SK-N-SH (cell line): ENCODE measurements around the gene GPD2. TPM values are rescaled to one million over a fixed set of nuclear protein-coding genes. Genes with fewer than 3 reads are reported as not detected.

ENCODE experiments used
- CTCF ChIA-PET: fragments of 300-600, 350-600 bp; formaldehyde crosslinking; extraction: SDS; loops from one replicate; lab custom pipeline; 2021; lab: Yijun Ruan, JAX
- POLR2A ChIA-PET: fragments of 350-600 bp; sonication (Branson Sonifier 250); formaldehyde crosslinking; extraction: SDS; loops from one replicate; lab custom pipeline; 2020; ENCODE audit warnings: antibody characterized with exemption, inconsistent platforms; lab: Yijun Ruan, JAX
- DNase-seq: peaks from one replicate; pipeline ENCODE4 v3.0.0; 2012
- H2AFZ ChIP-seq: fragments of 200-600 bp; sonication (generic); 2 replicates; pipeline ENCODE4 v1.8.1; 2016; ENCODE audit warnings: antibody characterized with exemption, mild to moderate bottlenecking, low read depth
- H3F3A ChIP-seq: fragments of 200-600 bp; sonication (generic); replicated peaks from 2 replicates; pipeline ENCODE3; 2016; ENCODE audit warnings: antibody characterized with exemption, mild to moderate bottlenecking; ENCODE audit not compliant: insufficient read depth
- H3K27ac ChIP-seq, 2 experiments: fragments of 200-500 bp in 1 of 2; fragments of 200-600 bp in 1 of 2; sonication (Bioruptor generic) in 1 of 2; sonication (generic), shearing (Covaris generic) in 1 of 2; 2 replicates each; pipeline versions ENCODE4 v1.5.1 to v1.6.1; 2014 to 2016; ENCODE audit warnings: low read depth in 2 of 2, inconsistent platforms in 1 of 2, low read length in 1 of 2, mild to moderate bottlenecking in 1 of 2, mixed read lengths in 1 of 2
- H3K27me3 ChIP-seq: fragments of 200-600 bp; sonication (generic), shearing (Covaris generic); 2 replicates; pipeline ENCODE4 v1.6.1; 2016; ENCODE audit warnings: mixed run types; ENCODE audit not compliant: insufficient read depth
- H3K36me3 ChIP-seq, 2 experiments: fragments of 200-500 bp in 1 of 2; fragments of 200-600 bp in 1 of 2; sonication (Bioruptor generic) in 1 of 2; sonication (generic) in 1 of 2; replicated peaks in 1 of 2; 2 replicates each; pipeline versions ENCODE3 to v1.5.1; 2014 to 2016; ENCODE audit warnings: low read length in 1 of 2, mild to moderate bottlenecking in 1 of 2; ENCODE audit not compliant: insufficient read depth in 2 of 2, control insufficient read depth in 1 of 2
- H3K4me1 ChIP-seq, 2 experiments: fragments of 200-500 bp in 1 of 2; fragments of 200-600 bp in 1 of 2; sonication (Bioruptor generic) in 1 of 2; sonication (generic), shearing (Covaris generic) in 1 of 2; 2 replicates each; pipeline versions ENCODE4 v1.5.1 to v1.6.1; 2014 to 2016; ENCODE audit warnings: low read depth in 1 of 2, low read length in 1 of 2, mixed run types in 1 of 2; ENCODE audit not compliant: insufficient read depth in 2 of 2, control insufficient read depth in 1 of 2
- H3K4me2 ChIP-seq: fragments of 200-600 bp; sonication (generic), shearing (Covaris generic); 2 replicates; pipeline ENCODE4 v1.6.1; 2017; ENCODE audit warnings: mixed run types
- H3K4me3 ChIP-seq, 2 experiments: fragments of 200-500 bp in 1 of 2; fragments of 200-600 bp in 1 of 2; sonication (Bioruptor generic) in 1 of 2; sonication (generic), shearing (Covaris generic) in 1 of 2; 2 replicates each; pipeline versions ENCODE4 v1.5.1 to v1.8.1; 2014 to 2016; ENCODE audit warnings: low read depth in 2 of 2, inconsistent platforms in 1 of 2, low read length in 1 of 2, mild to moderate bottlenecking in 1 of 2, mixed read lengths in 1 of 2, moderate library complexity in 1 of 2
- H3K79me2 ChIP-seq: fragments of 200-600 bp; sonication (generic); 2 replicates; pipeline ENCODE4 v1.8.1; 2017; ENCODE audit warnings: mild to moderate bottlenecking; ENCODE audit not compliant: insufficient read depth
- H3K9ac ChIP-seq: fragments of 200-600 bp; sonication (generic); 2 replicates; pipeline ENCODE4 v1.6.1; 2017; ENCODE audit warnings: mixed run types
- H3K9me2 ChIP-seq: fragments of 200-600 bp; sonication (generic); 2 replicates; pipeline ENCODE4 v1.6.1; 2017; ENCODE audit warnings: mixed run types
- H3K9me3 ChIP-seq: fragments of 200-600 bp; sonication (generic); 2 replicates; pipeline ENCODE4 v1.6.1; 2017; ENCODE audit warnings: mixed run types, mild to moderate bottlenecking, moderate library complexity
- H4K20me1 ChIP-seq: fragments of 200-600 bp; sonication (generic); 2 replicates; pipeline ENCODE4 v1.6.1; 2017; ENCODE audit warnings: mild to moderate bottlenecking, mixed run types; ENCODE audit not compliant: insufficient read depth
- ELF1 ChIP-seq: IDR thresholded peaks from 2 replicates; pipeline ENCODE4 v1.4.0; 2012
- EP300 ChIP-seq, 2 experiments: IDR thresholded peaks; 2 replicates each; pipeline versions ENCODE4 v1.4.0 to v1.6.1; 2012; ENCODE audit warnings: borderline replicate concordance in 1 of 2, low read depth in 1 of 2, low read length in 1 of 2
- EZH2phosphoT487 ChIP-seq: fragments of 200-600 bp; sonication (generic); IDR thresholded peaks from 2 replicates; pipeline ENCODE4 v1.6.1; 2017; ENCODE audit warnings: low read depth, mixed run types, mild to moderate bottlenecking, antibody characterized with exemption, moderate library complexity, borderline replicate concordance
- NFIC ChIP-seq: IDR thresholded peaks from 2 replicates; pipeline ENCODE4 v1.4.0; 2012; ENCODE audit warnings: borderline replicate concordance
- NRF1 ChIP-seq: IDR thresholded peaks from 2 replicates; pipeline ENCODE4 v1.6.1; 2012; ENCODE audit warnings: low read depth, mild to moderate bottlenecking, low read length
- POLR2AphosphoS5 ChIP-seq: IDR thresholded peaks from 2 replicates; pipeline ENCODE4 v1.6.1; 2012; ENCODE audit warnings: low read depth, low read length
- RAD21 ChIP-seq: IDR thresholded peaks from 2 replicates; pipeline ENCODE4 v1.6.1; 2012; ENCODE audit warnings: mild to moderate bottlenecking, low read length
- SIN3A ChIP-seq: IDR thresholded peaks from 2 replicates; pipeline ENCODE4 v1.6.1; 2012; ENCODE audit warnings: low read depth, mild to moderate bottlenecking, low read length, moderate library complexity, borderline replicate concordance
- TAF1 ChIP-seq: IDR thresholded peaks from 2 replicates; pipeline ENCODE4 v1.6.1; 2012; ENCODE audit warnings: low read depth, mild to moderate bottlenecking, low read length, moderate library complexity, borderline replicate concordance
- TCF12 ChIP-seq: IDR thresholded peaks from 2 replicates; pipeline ENCODE4 v1.4.0; 2012
- TEAD4 ChIP-seq: IDR thresholded peaks from 2 replicates; pipeline ENCODE4 v1.4.0; 2012; ENCODE audit warnings: mild to moderate bottlenecking, borderline replicate concordance; ENCODE audit not compliant: insufficient read depth
- polyA plus RNA-seq, 3 experiments: library from polyadenylated mRNA; depleted of rRNA; stranded (reverse); fragments of >200 nt; gene quantifications; 2 replicates each; pipeline ENCODE4 v1.2.3, GENCODE V29; 2012
- TF ChIP-seq, protein P1 (sequence below): fragments of 150-350 bp; IDR thresholded peaks from 2 replicates; pipeline ENCODE4 v1.6.1; 2016; ENCODE audit warnings: mild to moderate bottlenecking, low read depth, low read length
- TF ChIP-seq, protein P2 (sequence below): IDR thresholded peaks from 2 replicates; pipeline ENCODE4 v1.6.1; 2012; ENCODE audit warnings: mild to moderate bottlenecking, low read depth, low read length, moderate library complexity
- TF ChIP-seq, protein P3 (sequence below): IDR thresholded peaks from 2 replicates; pipeline ENCODE4; 2012
- TF ChIP-seq, protein P4 (sequence below): IDR thresholded peaks from 2 replicates; pipeline ENCODE4 v1.4.0; 2012; ENCODE audit warnings: low read depth, borderline replicate concordance
- TF ChIP-seq, protein P5 (sequence below): IDR thresholded peaks from 2 replicates; pipeline ENCODE4 v1.4.0; 2012; ENCODE audit warnings: low read depth
- TF ChIP-seq, protein P6 (sequence below): IDR thresholded peaks from 2 replicates; pipeline ENCODE4 v1.4.0; 2012; ENCODE audit warnings: low read depth, borderline replicate concordance
- TF ChIP-seq, protein P7 (sequence below): fragments of 200-600 bp; sonication (generic); IDR thresholded peaks from 2 replicates; pipeline ENCODE4 v1.6.1; 2017; ENCODE audit warnings: antibody characterized with exemption, mild to moderate bottlenecking, moderate library complexity

Gene GPD2
- polyA plus RNA-seq, 1 of the 3 experiments (the other 2 are of a cell fraction) = 4.8 TPM

DNA sequence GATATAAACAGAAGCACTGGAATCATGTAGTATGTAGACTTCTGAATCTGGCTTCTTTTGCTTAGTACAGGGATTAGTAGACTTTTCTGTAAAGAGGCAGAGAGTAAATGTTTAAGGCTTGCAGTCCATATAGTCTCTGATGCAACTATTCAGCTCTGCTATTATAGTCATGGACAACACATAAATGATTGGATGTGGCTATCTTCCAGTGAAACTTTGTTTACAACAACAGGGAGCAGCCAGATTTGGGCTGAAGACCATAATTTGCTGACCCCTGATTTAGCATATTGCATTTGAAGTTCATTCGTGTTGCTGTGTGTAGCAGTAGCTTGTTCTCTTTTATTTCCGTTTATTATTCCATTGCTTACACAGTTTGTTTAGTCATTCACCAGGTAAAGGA lies 55.0 kb downstream of the GPD2 start (continued):
- TF ChIP-seq, protein P1, sequence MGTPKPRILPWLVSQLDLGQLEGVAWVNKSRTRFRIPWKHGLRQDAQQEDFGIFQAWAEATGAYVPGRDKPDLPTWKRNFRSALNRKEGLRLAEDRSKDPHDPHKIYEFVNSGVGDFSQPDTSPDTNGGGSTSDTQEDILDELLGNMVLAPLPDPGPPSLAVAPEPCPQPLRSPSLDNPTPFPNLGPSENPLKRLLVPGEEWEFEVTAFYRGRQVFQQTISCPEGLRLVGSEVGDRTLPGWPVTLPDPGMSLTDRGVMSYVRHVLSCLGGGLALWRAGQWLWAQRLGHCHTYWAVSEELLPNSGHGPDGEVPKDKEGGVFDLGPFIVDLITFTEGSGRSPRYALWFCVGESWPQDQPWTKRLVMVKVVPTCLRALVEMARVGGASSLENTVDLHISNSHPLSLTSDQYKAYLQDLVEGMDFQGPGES = no peak

DNA sequence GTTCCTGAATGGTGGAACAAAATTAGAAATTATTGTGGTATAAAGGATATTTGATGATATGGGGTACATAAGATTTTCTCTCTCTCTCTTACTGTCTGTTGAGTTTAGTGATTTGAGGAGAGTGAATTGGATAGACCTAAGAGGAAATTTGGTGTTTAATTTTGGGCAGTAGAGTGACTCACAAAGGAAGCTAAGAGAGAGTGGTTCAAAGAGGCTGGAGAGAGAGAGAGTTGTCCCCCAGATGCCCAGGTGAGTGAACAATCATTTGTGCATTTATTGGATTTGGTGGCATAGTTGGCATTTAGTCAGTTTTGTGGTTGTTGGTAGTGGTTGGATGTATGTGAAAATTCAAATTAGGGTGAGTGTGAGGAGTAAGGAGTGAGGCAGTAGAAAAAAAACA lies 56.8 kb downstream of the GPD2 start:
- H3K9me3 ChIP-seq = no peaks in the 10 kb centered on the region
- H3K9ac ChIP-seq = no peak overlapping the region
- no peaks in the 10 kb centered on the region for H3F3A ChIP-seq
- H3K27me3 ChIP-seq = no peaks in the 10 kb centered on the region
- no peaks in the 10 kb centered on the region for H3K36me3 ChIP-seq
- POLR2A ChIA-PET = no interaction called here
- no peak overlapping the region for H3K27ac ChIP-seq
- no peaks in the 10 kb centered on the region for H3K79me2 ChIP-seq
- no peak for TF ChIP-seq NFIC
- no peak for TF ChIP-seq TAF1
- TF ChIP-seq, protein P2, sequence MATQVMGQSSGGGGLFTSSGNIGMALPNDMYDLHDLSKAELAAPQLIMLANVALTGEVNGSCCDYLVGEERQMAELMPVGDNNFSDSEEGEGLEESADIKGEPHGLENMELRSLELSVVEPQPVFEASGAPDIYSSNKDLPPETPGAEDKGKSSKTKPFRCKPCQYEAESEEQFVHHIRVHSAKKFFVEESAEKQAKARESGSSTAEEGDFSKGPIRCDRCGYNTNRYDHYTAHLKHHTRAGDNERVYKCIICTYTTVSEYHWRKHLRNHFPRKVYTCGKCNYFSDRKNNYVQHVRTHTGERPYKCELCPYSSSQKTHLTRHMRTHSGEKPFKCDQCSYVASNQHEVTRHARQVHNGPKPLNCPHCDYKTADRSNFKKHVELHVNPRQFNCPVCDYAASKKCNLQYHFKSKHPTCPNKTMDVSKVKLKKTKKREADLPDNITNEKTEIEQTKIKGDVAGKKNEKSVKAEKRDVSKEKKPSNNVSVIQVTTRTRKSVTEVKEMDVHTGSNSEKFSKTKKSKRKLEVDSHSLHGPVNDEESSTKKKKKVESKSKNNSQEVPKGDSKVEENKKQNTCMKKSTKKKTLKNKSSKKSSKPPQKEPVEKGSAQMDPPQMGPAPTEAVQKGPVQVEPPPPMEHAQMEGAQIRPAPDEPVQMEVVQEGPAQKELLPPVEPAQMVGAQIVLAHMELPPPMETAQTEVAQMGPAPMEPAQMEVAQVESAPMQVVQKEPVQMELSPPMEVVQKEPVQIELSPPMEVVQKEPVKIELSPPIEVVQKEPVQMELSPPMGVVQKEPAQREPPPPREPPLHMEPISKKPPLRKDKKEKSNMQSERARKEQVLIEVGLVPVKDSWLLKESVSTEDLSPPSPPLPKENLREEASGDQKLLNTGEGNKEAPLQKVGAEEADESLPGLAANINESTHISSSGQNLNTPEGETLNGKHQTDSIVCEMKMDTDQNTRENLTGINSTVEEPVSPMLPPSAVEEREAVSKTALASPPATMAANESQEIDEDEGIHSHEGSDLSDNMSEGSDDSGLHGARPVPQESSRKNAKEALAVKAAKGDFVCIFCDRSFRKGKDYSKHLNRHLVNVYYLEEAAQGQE = no peak
- no peak for TF ChIP-seq EP300 (IDR thresholded peaks at IDR 0.05; ENCODE audit: borderline replicate concordance in 1 of 2, low read depth in 1 of 2, low read length in 1 of 2)
- TF ChIP-seq, protein P3, sequence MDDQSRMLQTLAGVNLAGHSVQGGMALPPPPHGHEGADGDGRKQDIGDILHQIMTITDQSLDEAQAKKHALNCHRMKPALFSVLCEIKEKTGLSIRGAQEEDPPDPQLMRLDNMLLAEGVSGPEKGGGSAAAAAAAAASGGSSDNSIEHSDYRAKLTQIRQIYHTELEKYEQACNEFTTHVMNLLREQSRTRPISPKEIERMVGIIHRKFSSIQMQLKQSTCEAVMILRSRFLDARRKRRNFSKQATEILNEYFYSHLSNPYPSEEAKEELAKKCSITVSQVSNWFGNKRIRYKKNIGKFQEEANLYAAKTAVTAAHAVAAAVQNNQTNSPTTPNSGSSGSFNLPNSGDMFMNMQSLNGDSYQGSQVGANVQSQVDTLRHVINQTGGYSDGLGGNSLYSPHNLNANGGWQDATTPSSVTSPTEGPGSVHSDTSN = no peak
- no peak for TF ChIP-seq TCF12
- TF ChIP-seq SIN3A = no peak
- no peak for TF ChIP-seq POLR2AphosphoS5
- TF ChIP-seq EZH2phosphoT487 = no peak
- TF ChIP-seq, protein P4, sequence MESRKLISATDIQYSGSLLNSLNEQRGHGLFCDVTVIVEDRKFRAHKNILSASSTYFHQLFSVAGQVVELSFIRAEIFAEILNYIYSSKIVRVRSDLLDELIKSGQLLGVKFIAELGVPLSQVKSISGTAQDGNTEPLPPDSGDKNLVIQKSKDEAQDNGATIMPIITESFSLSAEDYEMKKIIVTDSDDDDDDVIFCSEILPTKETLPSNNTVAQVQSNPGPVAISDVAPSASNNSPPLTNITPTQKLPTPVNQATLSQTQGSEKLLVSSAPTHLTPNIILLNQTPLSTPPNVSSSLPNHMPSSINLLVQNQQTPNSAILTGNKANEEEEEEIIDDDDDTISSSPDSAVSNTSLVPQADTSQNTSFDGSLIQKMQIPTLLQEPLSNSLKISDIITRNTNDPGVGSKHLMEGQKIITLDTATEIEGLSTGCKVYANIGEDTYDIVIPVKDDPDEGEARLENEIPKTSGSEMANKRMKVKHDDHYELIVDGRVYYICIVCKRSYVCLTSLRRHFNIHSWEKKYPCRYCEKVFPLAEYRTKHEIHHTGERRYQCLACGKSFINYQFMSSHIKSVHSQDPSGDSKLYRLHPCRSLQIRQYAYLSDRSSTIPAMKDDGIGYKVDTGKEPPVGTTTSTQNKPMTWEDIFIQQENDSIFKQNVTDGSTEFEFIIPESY = no peak
- no peak for TF ChIP-seq TEAD4
- no peak for TF ChIP-seq RAD21
- TF ChIP-seq, protein P5, sequence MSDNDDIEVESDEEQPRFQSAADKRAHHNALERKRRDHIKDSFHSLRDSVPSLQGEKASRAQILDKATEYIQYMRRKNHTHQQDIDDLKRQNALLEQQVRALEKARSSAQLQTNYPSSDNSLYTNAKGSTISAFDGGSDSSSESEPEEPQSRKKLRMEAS = no peak
- TF ChIP-seq, protein P6, sequence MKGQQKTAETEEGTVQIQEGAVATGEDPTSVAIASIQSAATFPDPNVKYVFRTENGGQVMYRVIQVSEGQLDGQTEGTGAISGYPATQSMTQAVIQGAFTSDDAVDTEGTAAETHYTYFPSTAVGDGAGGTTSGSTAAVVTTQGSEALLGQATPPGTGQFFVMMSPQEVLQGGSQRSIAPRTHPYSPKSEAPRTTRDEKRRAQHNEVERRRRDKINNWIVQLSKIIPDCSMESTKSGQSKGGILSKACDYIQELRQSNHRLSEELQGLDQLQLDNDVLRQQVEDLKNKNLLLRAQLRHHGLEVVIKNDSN = no peak
- TF ChIP-seq, protein P7, sequence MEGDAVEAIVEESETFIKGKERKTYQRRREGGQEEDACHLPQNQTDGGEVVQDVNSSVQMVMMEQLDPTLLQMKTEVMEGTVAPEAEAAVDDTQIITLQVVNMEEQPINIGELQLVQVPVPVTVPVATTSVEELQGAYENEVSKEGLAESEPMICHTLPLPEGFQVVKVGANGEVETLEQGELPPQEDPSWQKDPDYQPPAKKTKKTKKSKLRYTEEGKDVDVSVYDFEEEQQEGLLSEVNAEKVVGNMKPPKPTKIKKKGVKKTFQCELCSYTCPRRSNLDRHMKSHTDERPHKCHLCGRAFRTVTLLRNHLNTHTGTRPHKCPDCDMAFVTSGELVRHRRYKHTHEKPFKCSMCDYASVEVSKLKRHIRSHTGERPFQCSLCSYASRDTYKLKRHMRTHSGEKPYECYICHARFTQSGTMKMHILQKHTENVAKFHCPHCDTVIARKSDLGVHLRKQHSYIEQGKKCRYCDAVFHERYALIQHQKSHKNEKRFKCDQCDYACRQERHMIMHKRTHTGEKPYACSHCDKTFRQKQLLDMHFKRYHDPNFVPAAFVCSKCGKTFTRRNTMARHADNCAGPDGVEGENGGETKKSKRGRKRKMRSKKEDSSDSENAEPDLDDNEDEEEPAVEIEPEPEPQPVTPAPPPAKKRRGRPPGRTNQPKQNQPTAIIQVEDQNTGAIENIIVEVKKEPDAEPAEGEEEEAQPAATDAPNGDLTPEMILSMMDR = no peak
- TF ChIP-seq NRF1 = no peak
- TF ChIP-seq ELF1 = no peak
- no peak overlapping the region for H3K4me2 ChIP-seq
- H3K4me1 ChIP-seq = no peaks in the 10 kb centered on the region
- H2AFZ ChIP-seq = no peak overlapping the region
- no peak for DNase-seq
- H4K20me1 ChIP-seq = no peaks in the 10 kb centered on the region
- CTCF ChIA-PET = no interaction called here
- H3K4me3 ChIP-seq = no peak overlapping the region
- no peaks in the 10 kb centered on the region for H3K9me2 ChIP-seq
